K562 (cell line): ENCODE data around the gene BET1L. TPM values are rescaled to one million over a fixed set of nuclear protein-coding genes. Genes with fewer than 3 reads are reported as not detected.
A peak's percentile ranks its signal among the peaks of the same experiment; 100 is the strongest.

Experiments
- ATAC-seq: fragments of 200-7000 bp; cut with Tn5 transposase; 3 replicates; pipeline ENCODE4 v1.9.1; 2020; ENCODE audit warnings: moderate library complexity
- BruUV-seq: library from RNA; stranded (reverse); fragments of 400-500 nt; replicated peaks from 2 replicates; lab custom pipeline; 2021; lab: Mats Ljungman, UMichigan
- CTCF ChIA-PET: fragments of 300-600 bp; formaldehyde crosslinking; extraction: SDS; loops from one replicate; lab custom pipeline; 2021; ENCODE audit warnings: low intra/inter-chr PET ratio; lab: Yijun Ruan, JAX
- POLR2A ChIA-PET: fragments of 300-600, 350-650 bp; sonication (Branson Sonifier 250); formaldehyde crosslinking; extraction: SDS; loops from one replicate; lab custom pipeline; 2021; ENCODE audit warnings: antibody characterized with exemption, inconsistent platforms; lab: Yijun Ruan, JAX
- DNase-seq, 4 experiments: peaks; one replicate each; pipeline versions ENCODE4 v3.0.0 to v3.0.0-alpha.2; 2011 to 2018; ENCODE audit warnings: low spot score in 3 of 4, mixed read lengths in 3 of 4; ENCODE audit errors: extremely low read depth in 1 of 4
- FAIRE-seq: peaks from 2 replicates; lab custom pipeline; 2011; peaks lifted over from hg19 to GRCh38; lab: Jason Lieb, UNC
- H2AFZ ChIP-seq: 2 replicates; pipeline ENCODE4 v1.6.0; 2011; ENCODE audit warnings: low read depth, low read length, control low read depth, inconsistent platforms
- H3K27ac ChIP-seq: fragments of 200-600 bp; 3 replicates; pipeline ENCODE4 v1.8.0; 2011; ENCODE audit warnings: low read depth, mild to moderate bottlenecking, control low read depth, inconsistent platforms, low read length, moderate library complexity, mixed read lengths; ENCODE audit errors: extremely low read depth
- H3K27me3 ChIP-seq, 2 experiments: fragments of 300-600 bp in 1 of 2; 2 replicates in 1 of 2; 3 replicates in 1 of 2; pipeline versions ENCODE4 v1.6.0 to v1.8.0; 2011; ENCODE audit warnings: inconsistent platforms in 2 of 2, low read length in 2 of 2, mild to moderate bottlenecking in 1 of 2, mixed read lengths in 1 of 2, moderate library complexity in 1 of 2; ENCODE audit not compliant: control insufficient read depth in 2 of 2, insufficient read depth in 2 of 2
- H3K36me3 ChIP-seq: fragments of 300-600 bp; 3 replicates; pipeline ENCODE4 v1.8.0; 2011; ENCODE audit warnings: mild to moderate bottlenecking, low read length, inconsistent platforms; ENCODE audit not compliant: control insufficient read depth, insufficient read depth
- H3K4me1 ChIP-seq, 2 experiments: fragments of 200-600 bp in 1 of 2; replicated peaks in 1 of 2; 2 replicates in 1 of 2; 3 replicates in 1 of 2; pipeline versions ENCODE4 v1.5.1 to v1.8.0; 2011; ENCODE audit warnings: inconsistent platforms in 2 of 2, low read length in 2 of 2, mild to moderate bottlenecking in 1 of 2, mixed read lengths in 1 of 2, moderate library complexity in 1 of 2; ENCODE audit not compliant: control insufficient read depth in 2 of 2, insufficient read depth in 2 of 2
- H3K4me2 ChIP-seq: 2 replicates; pipeline ENCODE4 v1.6.1; 2011; ENCODE audit warnings: low read length, control low read depth, inconsistent platforms, mixed read lengths; ENCODE audit not compliant: insufficient read depth
- H3K4me3 ChIP-seq: fragments of 200-600 bp; sonication (generic), shearing (Covaris generic); 2 replicates; pipeline ENCODE4 v1.5.1; 2016; ENCODE audit warnings: control low read depth, inconsistent platforms
- H3K79me2 ChIP-seq: fragments of 200-600 bp; 3 replicates; pipeline ENCODE4 v1.8.0; 2011; ENCODE audit warnings: low read length, inconsistent platforms; ENCODE audit not compliant: control insufficient read depth, insufficient read depth
- H3K9ac ChIP-seq, 2 experiments: 2 replicates each; pipeline versions ENCODE4 v1.6.0 to v1.6.1; 2011; ENCODE audit warnings: low read depth in 2 of 2, low read length in 2 of 2, control low read depth in 1 of 2, inconsistent platforms in 1 of 2, mild to moderate bottlenecking in 1 of 2, mixed read lengths in 1 of 2; ENCODE audit not compliant: insufficient read depth in 1 of 2
- H3K9me1 ChIP-seq: one replicate; pipeline ENCODE4 v1.6.0; 2011; ENCODE audit warnings: inconsistent platforms, mild to moderate bottlenecking, low read length, moderate library complexity; ENCODE audit not compliant: control insufficient read depth, insufficient read depth
- H3K9me3 ChIP-seq: replicated peaks from 2 replicates; pipeline ENCODE4 v1.5.1; 2011; ENCODE audit warnings: low read depth, low read length, inconsistent platforms; ENCODE audit not compliant: control insufficient read depth, insufficient read depth
- H4K20me1 ChIP-seq: replicated peaks from 2 replicates; pipeline ENCODE4 v1.6.1; 2011; ENCODE audit warnings: low read length, inconsistent platforms, mixed read lengths; ENCODE audit not compliant: control insufficient read depth, insufficient read depth
- ATF7 ChIP-seq: fragments of 450-650 bp; IDR thresholded peaks from 2 replicates; pipeline ENCODE4 v1.7.1; 2014; ENCODE audit warnings: mild to moderate bottlenecking, moderate library complexity
- CHD1 ChIP-seq: fragments of 200-600 bp; sonication (generic); IDR thresholded peaks from one replicate; pipeline ENCODE4 v1.6.1; 2012; ENCODE audit warnings: mild to moderate bottlenecking, moderate library complexity, low read length, inconsistent platforms
- ELK3 ChIP-seq: fragments of 450-650 bp; formaldehyde crosslinking; IDR thresholded peaks from 2 replicates; pipeline ENCODE4 v1.4.0; 2020; ENCODE audit warnings: mild to moderate bottlenecking
- FOXP1 ChIP-seq: sonication (generic); formaldehyde crosslinking; IDR thresholded peaks from 2 replicates; pipeline ENCODE4 v1.8.0; 2022; ENCODE audit warnings: mild to moderate bottlenecking, missing genetic modification reagents
- FUS ChIP-seq: fragments of 200-400 bp; formaldehyde crosslinking; optimal IDR thresholded peaks from 2 replicates; pipeline ENCODE3; 2017; ENCODE audit warnings: low read depth, low read length
- MCM7 ChIP-seq, 2 experiments: fragments of 450-650 bp; IDR thresholded peaks; 2 replicates each; pipeline ENCODE4 v1.6.1; 2016 to 2018
- POLR2G ChIP-seq: fragments of 200-400 bp; formaldehyde crosslinking; IDR thresholded peaks from 2 replicates; pipeline ENCODE4 v1.6.1; 2017; ENCODE audit warnings: low read depth, mild to moderate bottlenecking, antibody characterized with exemption, low read length, moderate library complexity
- RBFOX2 ChIP-seq: fragments of 200-400 bp; formaldehyde crosslinking; IDR thresholded peaks from 2 replicates; pipeline ENCODE4 v1.6.1; 2017; ENCODE audit warnings: low read depth, mild to moderate bottlenecking, low read length, moderate library complexity
- ZNF280B ChIP-seq: fragments of 250-450 bp; sonication (Bioruptor Pico); IDR thresholded peaks from 2 replicates; pipeline ENCODE4 v1.5.1; 2021; ENCODE audit warnings: mild to moderate bottlenecking
- ZNF407 ChIP-seq: fragments of 450-650 bp; IDR thresholded peaks from 2 replicates; pipeline ENCODE4 v1.6.1; 2016; ENCODE audit warnings: low read depth
- WGBS: fragments of 100-300 bp; shearing (Covaris generic); methylation state at CpG from one replicate; pipeline ENCODE4 v1.1.6; 2016; ENCODE audit warnings: low coverage, mixed read lengths; ENCODE audit not compliant: insufficient coverage; ENCODE audit errors: missing lambda C conversion rate; 5-methylcytosine and 5-hydroxymethylcytosine counted together
- in situ Hi-C: fragments of 300-500 bp; cut with MboI; formaldehyde crosslinking; loops from 4 replicates; pipeline ENCODE4 v1.15.0; 2018; ENCODE audit warnings: inconsistent platforms, mixed read lengths
- intact Hi-C: fragments of 100-400 bp; cut with micrococcal nuclease; formaldehyde crosslinking; loops from 2 replicates; pipeline ENCODE4 v1.14.2; 2022
- polyA plus RNA-seq, 8 experiments: library from polyadenylated mRNA; depleted of rRNA in 4 of 8; stranded (reverse) in 5 of 8; unstranded in 3 of 8; fragments of >200 nt; fragmentation: Nextera tagmentation in 2 of 8; fragmentation: Illumina TruSeq in 1 of 8; extraction: Ambion mirVana in 2 of 8; extraction: Trizol in 1 of 8; gene quantifications; 2 replicates each; pipeline versions ENCODE4 v1.2.1 to v1.2.3, GENCODE V29; 2011 to 2014; ENCODE audit warnings: inconsistent platforms in 1 of 8, missing spikeins in 1 of 8
- total RNA-seq, 7 experiments: library from RNA; depleted of rRNA in 6 of 7; stranded (reverse); fragments of >200 nt in 6 of 7; fragmentation: Illumina TruSeq in 2 of 7; extraction: Trizol in 2 of 7; gene quantifications; 2 replicates each; pipeline versions ENCODE4 v1.2.1 to v1.2.3, GENCODE V29; 2011 to 2021; ENCODE audit warnings: low replicate concordance in 1 of 7

BET1L gene
- total and polyA plus RNA-seq, 9 of the 15 experiments (the other 6 are each of a cell fraction or from before 2014, with no cell fraction given), result 9.9 to 69.1 (median 19.9) TPM

GRCh38 chr11:209275-210121, 2.3 kb upstream of the BET1L start:
- Histone ChIP-seq H3K9me3 (no peaks in the 10 kb centered on the region), H4K20me1 (peaks cover 30% of the 10 kb centered on the region; the same call in 1 of the 2 replicates), H3K4me2 (peak overlapping the region; percentile 92), H3K9me1 (peaks cover 10% of the 10 kb centered on the region), H2AFZ (no peak overlapping the region), H3K9ac (peak overlapping the region; percentile 97 to 98), H3K4me3 (peak overlapping the region; percentile 96), H3K27me3 (no peaks in the 10 kb centered on the region; a peak in 1 of 5 replicates), H3K4me1 (peaks cover 25 to 54% of the 10 kb centered on the region in 2 experiments; a peak in 4 of 5 replicates), H3K79me2 (peaks cover 64% of the 10 kb centered on the region), H3K36me3 (peaks cover 77% of the 10 kb centered on the region), H3K27ac (peak overlapping the region; percentile 93; the same call in 2 of the 3 replicates)
- ChIA-PET POLR2A (interaction anchor here (0.6 to 3.1 kb wide), 3 partner anchors 8 to 155 kb away, joined by 3 to 63 read pairs (median 3); no protein-coding TSS in a partner anchor), CTCF (no interaction called here)
- BruUV-seq, result no TSS peak
- intact Hi-C loops, result no loop called here
- in situ Hi-C loops, result loop anchor here (10.0 kb wide), 1 partner anchor 155 kb away; the partner anchor contains the start of gene B4GALNT4
- DNase-seq (no peak), ATAC-seq (no peak), FAIRE-seq (no peak)
- WGBS, result 60% methylated on average over 23 of the region's 29 CpGs
- TF ChIP-seq MCM7 (IDR thresholded peaks at IDR 0.05) (no peak), FOXP1 (CRISPR knock-in tag) (peak; percentile 40; the same call in 1 of the 2 replicates), ATF7 (no peak), RBFOX2 (peak; percentile 50), FUS (no peak), ZNF280B (no peak), ELK3 (CRISPR knock-in tag) (no peak), ZNF407 (no peak), CHD1 (peak; percentile 30), POLR2G (0 out of 2 replicates have a peak, but pooled peaks have one; percentile 41)
